Mesangial cell (primary cell): Measurements from ENCODE around the gene SLFN12. TPM values are rescaled to one million over a fixed set of nuclear protein-coding genes. Genes with fewer than 3 reads are reported as not detected.

ENCODE experiments used
- total RNA-seq: library from RNA; depleted of rRNA; stranded (reverse); fragments of >200 nt; gene quantifications from 2 replicates; pipeline ENCODE4 v1.2.3, GENCODE V29; 2015

SLFN12 gene
- 5.8 and 6.7 TPM in 2 replicates for total RNA-seq

DNA sequence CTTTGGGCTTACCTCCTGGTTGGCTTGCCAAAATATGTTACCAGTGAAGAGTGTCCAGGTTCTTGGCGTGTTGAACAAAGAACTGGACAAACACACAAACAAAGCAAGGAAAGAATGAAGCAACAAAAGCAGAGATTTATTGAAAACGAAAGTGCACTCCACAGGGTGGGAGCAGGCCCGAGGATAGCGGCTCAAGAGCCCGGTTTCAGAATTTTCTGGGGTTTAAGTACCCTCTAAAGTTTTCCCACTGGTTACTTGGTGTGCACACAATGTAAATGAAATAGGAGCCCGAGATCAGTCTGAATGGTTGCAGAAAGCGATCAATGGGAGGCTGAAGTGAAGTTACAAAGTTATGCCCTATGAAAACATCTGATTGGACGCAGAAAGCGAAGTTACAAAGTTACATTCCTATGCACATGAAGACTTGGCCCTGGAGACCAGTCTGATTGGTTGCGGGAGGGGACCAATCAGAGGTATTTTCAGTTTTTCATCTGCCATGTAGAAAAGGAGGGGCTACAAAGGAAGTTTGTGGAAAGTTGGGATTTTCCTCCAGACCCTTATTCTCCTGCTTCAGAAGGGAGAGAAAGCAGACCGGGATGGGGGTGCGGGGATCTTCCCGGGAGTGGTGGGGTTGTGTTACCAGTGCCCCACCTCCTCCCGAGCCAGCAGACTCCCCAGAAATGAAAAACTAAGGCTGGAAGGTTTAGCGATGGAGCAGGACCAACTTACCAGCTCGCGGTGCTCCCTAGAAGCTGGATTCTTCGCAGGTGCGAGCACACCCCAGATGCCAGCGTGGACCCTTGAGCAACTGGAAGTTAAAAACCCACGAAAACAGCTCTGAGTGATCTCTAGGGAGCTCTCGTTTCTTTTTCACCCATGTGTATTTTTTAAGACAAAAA, at the start of gene SLFN12:
Gene SLFN12 (minus strand): TSS at position 325 of the 899 bp plus-strand sequence. CDS start 9,472 bp downstream, outside the sequence.

DNA sequence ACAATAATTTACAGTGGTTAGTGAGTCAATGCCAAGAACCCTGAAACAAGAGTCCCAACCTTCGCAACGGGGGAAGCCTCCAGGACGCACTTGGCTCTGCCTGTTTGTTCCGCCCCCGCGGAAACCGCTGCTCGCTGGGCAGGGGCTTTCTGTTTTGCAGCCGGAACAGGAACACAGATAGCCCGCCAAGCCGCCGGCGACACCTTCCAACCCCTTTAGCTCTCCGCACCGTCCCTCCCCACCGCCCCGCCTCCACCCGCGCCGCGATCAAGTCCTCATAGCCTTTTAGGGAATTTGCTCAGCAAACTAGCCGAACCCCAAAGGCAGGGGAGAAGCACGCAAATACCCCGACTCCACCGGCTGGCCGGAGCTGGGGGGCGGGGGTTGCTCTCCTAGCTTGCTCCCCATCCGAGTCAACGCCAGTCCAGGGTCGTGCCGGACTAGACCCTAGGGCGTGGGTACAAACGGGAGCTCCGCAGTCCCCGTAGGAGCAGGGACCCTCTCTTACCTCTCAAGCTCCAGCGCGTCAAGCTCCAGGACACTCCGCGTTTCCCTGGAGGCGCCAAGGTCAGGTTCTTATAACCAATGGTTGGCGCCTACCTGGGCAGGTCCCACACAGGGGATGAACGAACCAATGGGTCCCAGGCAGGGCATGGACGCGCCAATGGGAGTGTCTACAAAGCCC, 16.1 kb upstream of the SLFN12 start, which contains the start of gene SLFN13:
Gene SLFN13 (minus strand): TSS at position 553 of the 685 bp plus-strand sequence. CDS start 3,086 bp downstream, outside the sequence.

DNA sequence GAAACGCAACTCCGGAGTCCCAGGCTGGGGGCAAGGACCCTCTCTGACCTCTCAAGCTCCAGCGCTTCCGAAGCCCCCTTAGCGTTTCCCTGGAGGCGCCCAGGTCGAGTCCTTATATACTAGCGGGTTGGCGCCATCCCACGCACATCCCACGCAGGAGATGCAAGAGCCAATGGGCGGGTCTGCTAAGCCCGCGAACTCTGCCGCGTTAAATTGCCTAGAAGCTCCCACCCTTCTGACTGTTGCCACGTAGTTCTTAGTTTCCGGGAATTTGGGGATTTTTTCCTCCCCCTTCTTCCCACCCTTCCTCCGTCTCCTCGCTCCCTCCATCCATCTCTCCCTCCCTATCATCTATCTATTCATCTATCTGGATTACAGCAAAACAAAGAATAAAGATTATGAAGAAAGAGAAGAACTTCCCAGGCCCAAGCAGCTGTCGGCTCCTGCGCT, 58.7 kb downstream of the SLFN12 start, which contains the start of gene SLFN11:
Gene SLFN11 (minus strand): TSS at position 88 of the 450 bp plus-strand sequence. CDS start 9,814 bp downstream, outside the sequence.

Other genes with a start within 250 kb of the SLFN12 start
- gene SLC35G3, start 238.1 kb downstream of the SLFN12 start, total RNA-seq = not detected in 2 replicates
- 17.9 and 24.1 TPM in 2 replicates for gene SLFN5, start 189.4 kb downstream of the SLFN12 start, total RNA-seq
- gene SLFN11, start 58.9 kb downstream of the SLFN12 start, total RNA-seq = 1.0 and 2.4 TPM in 2 replicates
- gene SLFN13, start 16.3 kb upstream of the SLFN12 start, total RNA-seq = 1.8 and 10.1 TPM in 2 replicates
- not detected in 2 replicates for gene SLFN12L, start 105.2 kb upstream of the SLFN12 start, total RNA-seq
- not detected in 2 replicates for gene SLFN14, start 128.3 kb upstream of the SLFN12 start, total RNA-seq
- 3.1 and 3.4 TPM in 2 replicates for gene PEX12, start 146.1 kb upstream of the SLFN12 start, total RNA-seq
- 126 and 137 TPM in 2 replicates for gene AP2B1, start 154.8 kb upstream of the SLFN12 start, total RNA-seq